Pancreas (tissue), 10 donors: ENCODE results near the gene OPN1MW3. TPM values are rescaled to one million over a fixed set of nuclear protein-coding genes. Genes with fewer than 3 reads are reported as not detected.

ENCODE experiments used
- ATAC-seq, 4 donors: fragments of 200-7000 bp; cut with Tn5 transposase; one replicate each; pipeline versions ENCODE4 v1.8.0 to v1.9.1; 2020; ENCODE audit warnings: mild to moderate bottlenecking in 4 of 4, moderate library complexity in 4 of 4
- DNase-seq, 6 donors: peaks; one replicate each; pipeline ENCODE4 v3.0.0-alpha.2; 2020
- FAIRE-seq: peaks from 2 replicates; lab custom pipeline; 2012; peaks lifted over from hg19 to GRCh38; lab: Jason Lieb, UNC
- H3K27ac ChIP-seq, 4 donors: fragments of 200-600 bp; sonication (generic); 1 replicate in 3 of 4; 2 replicates in 1 of 4; pipeline versions ENCODE4 v1.5.0 to v1.8.0; 2020
- H3K27me3 ChIP-seq, 4 donors: fragments of 200-600 bp; one replicate each; pipeline ENCODE4 v1.8.0; 2021
- H3K36me3 ChIP-seq, 3 donors: fragments of 200-600 bp; sonication (generic) in 1 of 3; one replicate each; pipeline versions ENCODE4 v1.5.0 to v1.8.0; 2020 to 2021
- H3K4me1 ChIP-seq, 3 donors: fragments of 200-600 bp; one replicate each; pipeline ENCODE4 v1.8.0; 2021
- H3K4me3 ChIP-seq, 4 donors: fragments of 200-600 bp; sonication (generic) in 2 of 4; one replicate each; pipeline versions ENCODE4 v1.5.0 to v1.8.0; 2020 to 2021
- H3K9me3 ChIP-seq, 4 donors: fragments of 200-600 bp; one replicate each; pipeline ENCODE4 v1.8.0; 2021
- WGBS, 2 donors: extraction: QIAGEN DNeasy Blood & Tissue Kit; methylation state at CpG; one replicate each; pipeline ENCODE4 v1.1.7; 2013; 5-methylcytosine and 5-hydroxymethylcytosine counted together
- intact Hi-C, 3 donors: fragments of 100-400 bp; cut with DNase I; formaldehyde crosslinking; loops; one replicate each; pipeline versions ENCODE4 v1.11.1 to v1.14.2; 2022
- polyA plus RNA-seq, 2 donors: library from polyadenylated mRNA; stranded (reverse); fragments of 200-250 nt; gene quantifications; one replicate each; pipeline ENCODE4 v1.2.3, GENCODE V29; 2013
- total RNA-seq, 6 donors: library from RNA; stranded (reverse); fragmentation: NEBNext Ultra II Directional in 4 of 6; extraction: Animal tissue kit (Norgen Biotek cat#: 25700) in 4 of 6; gene quantifications; one replicate each; pipeline versions ENCODE4 v1.2.1 to v1.2.4, GENCODE V29; 2021 to 2023
- TF ChIP-seq, protein P1 (sequence below), 4 donors: fragments of 200-600 bp; sonication (generic) in 3 of 4; IDR thresholded peaks; one replicate each; pipeline versions ENCODE4 v1.5.0 to v1.8.0; 2021; ENCODE audit warnings: antibody characterized with exemption in 4 of 4
- donor health status: healthy with polysubstance abuse.
- donor health status: DM: no; HTN: no; CAD: no; lungs with moderate emphysema.
- donor health status: DM: no; HTN: no; CAD: no.
- donor health status: control.
- donor health status: control.
- donor health status: Bipolar disorder and iron deficiency.
- donor health status: DM: yes; HTN: yes; CAD: no.
- donor health status: DM: no; HTN: no; CAD: no.
- donor health status: DM: no; HTN: no; CAD: no.
- donor health status: DM: yes; HTN: yes; CAD: no.

The OPN1MW3 gene
- total and polyA plus RNA-seq, 8 donors, result not detected

DNA sequence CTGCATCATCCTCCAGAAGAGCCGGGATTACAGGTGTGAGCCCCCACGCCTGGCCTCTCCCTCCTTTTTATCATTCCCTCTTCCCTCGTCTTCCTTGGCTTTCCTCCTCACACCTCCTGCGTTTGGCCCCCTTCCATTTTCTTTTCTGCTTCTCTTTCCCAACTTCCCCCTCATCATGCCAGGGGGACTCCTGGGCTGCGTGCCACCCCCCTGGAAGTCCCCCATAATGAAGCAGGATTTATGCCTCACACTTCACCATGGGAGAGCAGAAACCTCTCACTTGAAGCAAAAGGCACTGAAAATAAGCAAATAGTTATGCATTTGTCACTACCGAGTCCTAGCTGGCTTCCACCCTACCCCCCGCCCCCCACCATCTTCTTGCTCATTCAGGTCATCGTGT is 46.1 kb downstream of the OPN1MW3 start:
- H3K27ac ChIP-seq, result no peak overlapping the region
- intact Hi-C loops, result no loop called here
- peaks cover 0 to 9% (median 0%) of the 10 kb centered on the region in 4 donors for H3K27me3 ChIP-seq
- 63 to 69% methylated on average over 8 of the region's 8 CpGs for WGBS, 2 donors
- no peaks in the 10 kb centered on the region for H3K36me3 ChIP-seq
- ATAC-seq (no peak), DNase-seq (no peak), FAIRE-seq (no peak)
- H3K4me3 ChIP-seq, result no peak overlapping the region
- TF ChIP-seq, protein P1, sequence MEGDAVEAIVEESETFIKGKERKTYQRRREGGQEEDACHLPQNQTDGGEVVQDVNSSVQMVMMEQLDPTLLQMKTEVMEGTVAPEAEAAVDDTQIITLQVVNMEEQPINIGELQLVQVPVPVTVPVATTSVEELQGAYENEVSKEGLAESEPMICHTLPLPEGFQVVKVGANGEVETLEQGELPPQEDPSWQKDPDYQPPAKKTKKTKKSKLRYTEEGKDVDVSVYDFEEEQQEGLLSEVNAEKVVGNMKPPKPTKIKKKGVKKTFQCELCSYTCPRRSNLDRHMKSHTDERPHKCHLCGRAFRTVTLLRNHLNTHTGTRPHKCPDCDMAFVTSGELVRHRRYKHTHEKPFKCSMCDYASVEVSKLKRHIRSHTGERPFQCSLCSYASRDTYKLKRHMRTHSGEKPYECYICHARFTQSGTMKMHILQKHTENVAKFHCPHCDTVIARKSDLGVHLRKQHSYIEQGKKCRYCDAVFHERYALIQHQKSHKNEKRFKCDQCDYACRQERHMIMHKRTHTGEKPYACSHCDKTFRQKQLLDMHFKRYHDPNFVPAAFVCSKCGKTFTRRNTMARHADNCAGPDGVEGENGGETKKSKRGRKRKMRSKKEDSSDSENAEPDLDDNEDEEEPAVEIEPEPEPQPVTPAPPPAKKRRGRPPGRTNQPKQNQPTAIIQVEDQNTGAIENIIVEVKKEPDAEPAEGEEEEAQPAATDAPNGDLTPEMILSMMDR (IDR thresholded peaks at IDR 0.05), result no peak
- no peaks in the 10 kb centered on the region for H3K9me3 ChIP-seq
- no peaks in the 10 kb centered on the region for H3K4me1 ChIP-seq

DNA sequence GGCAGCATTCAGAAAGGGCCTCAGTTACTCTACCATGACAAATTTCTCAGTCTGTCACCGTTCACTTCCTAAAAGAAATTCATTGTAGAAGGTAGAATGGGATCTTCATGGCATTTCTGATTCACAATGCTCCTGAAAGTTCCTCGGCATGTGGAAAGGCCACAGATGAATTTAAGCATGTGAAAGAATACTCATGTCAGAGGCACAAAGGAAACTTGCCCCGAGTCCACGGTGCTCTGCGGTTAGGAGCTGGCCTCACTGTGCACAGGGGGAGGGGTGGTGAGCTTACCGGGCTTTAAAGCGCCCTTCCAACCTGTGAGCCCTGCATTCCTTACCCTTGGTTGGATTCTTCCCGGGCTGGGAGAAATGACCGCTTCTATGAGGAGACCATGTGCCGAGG is 47.5 kb downstream of the OPN1MW3 start:
- no peak overlapping the region for H3K4me3 ChIP-seq
- DNase-seq, result no peak
- ATAC-seq, result no peak
- TF ChIP-seq, protein P1 (IDR thresholded peaks at IDR 0.05), result no peak
- FAIRE-seq, result no peak
- no peaks in the 10 kb centered on the region for H3K36me3 ChIP-seq
- peaks cover 0 to 9% (median 0%) of the 10 kb centered on the region in 4 donors for H3K27me3 ChIP-seq
- H3K9me3 ChIP-seq, result no peaks in the 10 kb centered on the region
- no peak overlapping the region for H3K27ac ChIP-seq
- H3K4me1 ChIP-seq, result no peaks in the 10 kb centered on the region
- WGBS, 2 donors, result 68 to 71% methylated on average over 10 of the region's 10 CpGs
- intact Hi-C loops, result no loop called here

DNA sequence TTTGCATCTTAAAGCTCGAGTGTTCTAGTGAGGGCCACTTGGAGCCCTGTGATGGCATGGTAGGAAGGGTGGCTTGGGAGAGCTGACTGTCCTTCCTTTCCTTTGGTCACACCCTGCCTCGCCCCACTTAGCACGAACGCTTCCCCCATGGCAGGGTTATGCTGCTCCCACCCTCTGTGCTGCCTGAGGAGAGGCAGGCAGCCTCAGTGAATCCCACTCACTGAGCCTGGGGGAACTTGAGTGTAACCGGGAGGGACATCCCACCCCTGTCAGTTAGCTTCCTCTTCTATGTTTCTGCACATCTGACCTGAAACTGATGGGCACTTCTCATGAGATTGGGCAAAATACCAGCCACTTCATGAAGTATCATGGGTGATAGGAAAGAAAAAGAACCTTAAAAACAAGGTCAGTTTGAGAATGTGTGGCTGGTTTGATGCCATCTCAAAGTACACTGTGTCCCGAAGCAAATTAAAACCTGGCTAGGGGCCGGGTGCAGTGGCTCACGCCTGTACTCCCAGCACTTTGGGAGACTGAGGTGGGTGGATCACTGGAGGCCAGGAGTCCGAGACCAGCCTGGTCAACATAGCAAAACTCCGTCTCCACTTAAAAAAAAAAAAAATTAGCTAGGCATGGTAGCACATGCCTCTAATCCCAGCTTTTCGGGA is 48.3 kb downstream of the OPN1MW3 start:
- Histone ChIP-seq H3K9me3 (no peaks in the 10 kb centered on the region), H3K27me3 (peaks cover 0 to 9% (median 0%) of the 10 kb centered on the region in 4 donors), H3K4me3 (no peak overlapping the region), H3K36me3 (no peaks in the 10 kb centered on the region), H3K27ac (no peak overlapping the region), H3K4me1 (no peaks in the 10 kb centered on the region)
- 68 to 80% methylated on average over 11 of the region's 11 CpGs for WGBS, 2 donors
- intact Hi-C loops, result no loop called here
- TF ChIP-seq, protein P1 (IDR thresholded peaks at IDR 0.05), result no peak
- ATAC-seq (no peak), FAIRE-seq (no peak), DNase-seq (no peak)

DNA sequence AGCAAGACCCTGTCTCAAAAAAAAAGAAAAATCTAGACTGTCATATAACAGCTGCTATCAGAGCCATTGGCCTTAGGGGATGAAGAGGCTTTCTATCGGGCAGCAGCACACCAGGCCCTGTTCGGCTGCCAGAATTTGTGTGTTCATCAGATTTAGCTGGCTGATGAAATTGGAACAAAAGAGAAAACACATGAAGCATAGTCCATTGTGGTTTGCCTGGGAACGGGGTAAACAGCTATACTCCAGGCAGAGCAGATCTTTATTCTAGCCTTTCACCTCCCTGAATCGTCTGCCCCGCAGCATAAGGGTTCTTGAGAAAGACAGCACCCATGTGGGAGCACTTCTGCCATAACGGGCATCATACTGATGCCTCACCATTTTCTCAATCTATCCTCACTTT is 49.8 kb downstream of the OPN1MW3 start:
- H3K27ac ChIP-seq, result no peak overlapping the region
- H3K9me3 ChIP-seq, result no peaks in the 10 kb centered on the region
- intact Hi-C loops, result no loop called here
- H3K36me3 ChIP-seq, result no peaks in the 10 kb centered on the region
- TF ChIP-seq, protein P1 (IDR thresholded peaks at IDR 0.05), result no peak
- H3K4me1 ChIP-seq, result no peaks in the 10 kb centered on the region
- no peak overlapping the region for H3K4me3 ChIP-seq
- 76 to 80% methylated on average over 6 of the region's 6 CpGs for WGBS, 2 donors
- no peak for ATAC-seq
- no peak for DNase-seq
- H3K27me3 ChIP-seq, result peaks cover 0 to 9% (median 0%) of the 10 kb centered on the region in 4 donors
- no peak for FAIRE-seq
